ENCODE data around the gene PTPRN2. TPM values are rescaled to one million over a fixed set of nuclear protein-coding genes. Genes with fewer than 3 reads are reported as not detected.

The PTPRN2 gene
- polyA plus RNA-seq, 1 experiment = 0.31 TPM

- H3K4me3 ChIP-seq (ENCODE audit: low read depth, low read length) = no peak overlapping the region
- ChIA-PET POLR2A (no interaction called here), CTCF (no interaction called here)
- H3K27me3 ChIP-seq (ENCODE audit: control insufficient read depth, insufficient read depth, low read length) = no peaks in the 10 kb centered on the region
- H3K36me3 ChIP-seq (ENCODE audit: control insufficient read depth, insufficient read depth, low read length) = no peaks in the 10 kb centered on the region
- TF ChIP-seq CTCF (IDR thresholded peaks at IDR 0.05; ENCODE audit: insufficient read depth, low read depth, low read length) = no peak
- no peak for DNase-seq (ENCODE audit: low read depth)
These were observed 1029.6 kb downstream of the PTPRN2 start for GRCh38 chr7:157558061-157558460.

- TF ChIP-seq CTCF (IDR thresholded peaks at IDR 0.05; ENCODE audit: insufficient read depth, low read depth, low read length) = no peak
- Histone ChIP-seq H3K27me3 (ENCODE audit: control insufficient read depth, insufficient read depth, low read length) (no peaks in the 10 kb centered on the region), H3K36me3 (ENCODE audit: control insufficient read depth, insufficient read depth, low read length) (no peaks in the 10 kb centered on the region), H3K4me3 (ENCODE audit: low read depth, low read length) (no peak overlapping the region)
- no peak for DNase-seq (ENCODE audit: low read depth)
- POLR2A ChIA-PET = no interaction called here
- CTCF ChIA-PET = no interaction called here
These were observed 1030.4 kb downstream of the PTPRN2 start for GRCh38 chr7:157557263-157557662.

GRCh38 chr7:157556642-157556944 lies 1031.0 kb downstream of the PTPRN2 start:
- H3K36me3 ChIP-seq (ENCODE audit: control insufficient read depth, insufficient read depth, low read length) = no peaks in the 10 kb centered on the region
- no peak for TF ChIP-seq CTCF (IDR thresholded peaks at IDR 0.05; ENCODE audit: insufficient read depth, low read depth, low read length)
- DNase-seq (ENCODE audit: low read depth) = no peak
- H3K4me3 ChIP-seq (ENCODE audit: low read depth, low read length) = no peak overlapping the region
- ChIA-PET CTCF (no interaction called here), POLR2A (no interaction called here)
- H3K27me3 ChIP-seq (ENCODE audit: control insufficient read depth, insufficient read depth, low read length) = no peaks in the 10 kb centered on the region

GRCh38 chr7:157555944-157556641 lies 1031.5 kb downstream of the PTPRN2 start:
- CTCF ChIA-PET = no interaction called here
- no peaks in the 10 kb centered on the region for H3K36me3 ChIP-seq (ENCODE audit: control insufficient read depth, insufficient read depth, low read length)
- POLR2A ChIA-PET = no interaction called here
- TF ChIP-seq CTCF (IDR thresholded peaks at IDR 0.05; ENCODE audit: insufficient read depth, low read depth, low read length) = no peak
- DNase-seq (ENCODE audit: low read depth) = no peak
- H3K4me3 ChIP-seq (ENCODE audit: low read depth, low read length) = no peak overlapping the region
- H3K27me3 ChIP-seq (ENCODE audit: control insufficient read depth, insufficient read depth, low read length) = no peaks in the 10 kb centered on the region

- no peak for TF ChIP-seq CTCF (IDR thresholded peaks at IDR 0.05; ENCODE audit: insufficient read depth, low read depth, low read length)
- H3K36me3 ChIP-seq (ENCODE audit: control insufficient read depth, insufficient read depth, low read length) = no peaks in the 10 kb centered on the region
- H3K4me3 ChIP-seq (ENCODE audit: low read depth, low read length) = no peak overlapping the region
- ChIA-PET POLR2A (no interaction called here), CTCF (no interaction called here)
- H3K27me3 ChIP-seq (ENCODE audit: control insufficient read depth, insufficient read depth, low read length) = no peaks in the 10 kb centered on the region
- DNase-seq (ENCODE audit: low read depth) = no peak
These were observed 1032.3 kb downstream of the PTPRN2 start for GRCh38 chr7:157555313-157555712.

All from BJ (cell line).